Transverse colon (tissue), 4 donors: ENCODE measurements around the gene CDKAL1. TPM values are rescaled to one million over a fixed set of nuclear protein-coding genes. Genes with fewer than 3 reads are reported as not detected.

ENCODE experiments used
- DNase-seq: peaks from one replicate; pipeline ENCODE4 v3.0.0-alpha.2; 2019
- H3K27ac ChIP-seq, 4 donors: fragments of 200-600 bp; sonication (generic); 2 replicates each; pipeline ENCODE4 v1.5.1; 2016 to 2018; ENCODE audit warnings: inconsistent platforms in 4 of 4
- H3K27me3 ChIP-seq: fragments of 200-600 bp; sonication (generic); 2 replicates; pipeline ENCODE4 v1.5.1; 2017; ENCODE audit warnings: inconsistent platforms
- H3K36me3 ChIP-seq, 4 donors: fragments of 200-600 bp; sonication (generic); 2 replicates each; pipeline ENCODE4 v1.5.1; 2017 to 2019; ENCODE audit warnings: inconsistent platforms in 4 of 4
- H3K4me1 ChIP-seq, 4 donors: fragments of 200-600 bp; sonication (generic); 2 replicates each; pipeline ENCODE4 v1.5.1; 2017 to 2020; ENCODE audit warnings: inconsistent platforms in 4 of 4
- H3K4me3 ChIP-seq, 4 donors: fragments of 200-600 bp; sonication (generic); 1 replicate in 1 of 4; 2 replicates in 3 of 4; pipeline versions ENCODE4 v1.5.1 to v1.6.1; 2017 to 2019; ENCODE audit warnings: inconsistent platforms in 4 of 4
- H3K9me3 ChIP-seq, 2 donors: fragments of 200-600 bp; sonication (generic); 2 replicates each; pipeline ENCODE4 v1.5.1; 2017 to 2019; ENCODE audit warnings: inconsistent platforms in 2 of 2
- CTCF ChIP-seq, 5 experiments: fragments of 200-600 bp in 3 of 5; fragments of 450-650 bp in 2 of 5; sonication (generic) in 3 of 5; IDR thresholded peaks; 1 replicate in 2 of 5; 2 replicates in 3 of 5; pipeline ENCODE4 v1.5.1; 2016 to 2017; ENCODE audit warnings: antibody characterized with exemption in 5 of 5, inconsistent platforms in 3 of 5, mild to moderate bottlenecking in 2 of 5, moderate library complexity in 1 of 5
- EP300 ChIP-seq: sonication (generic); formaldehyde crosslinking; IDR thresholded peaks from one replicate; pipeline ENCODE4 v1.6.1; 2017; ENCODE audit warnings: antibody characterized with exemption, low read depth
- POLR2A ChIP-seq: fragments of 450-650 bp; IDR thresholded peaks from one replicate; pipeline ENCODE4 v1.6.1; 2016; ENCODE audit warnings: antibody characterized with exemption, mild to moderate bottlenecking, moderate library complexity
- POLR2AphosphoS5 ChIP-seq, 3 donors: sonication (generic); formaldehyde crosslinking; IDR thresholded peaks; one replicate each; pipeline ENCODE4 v1.6.1; 2016; ENCODE audit warnings: antibody characterized with exemption in 3 of 3
- WGBS, 2 donors: methylation state at CpG; one replicate each; pipeline ENCODE4 v1.1.5; 2018; ENCODE audit warnings: low coverage in 1 of 2; 5-methylcytosine and 5-hydroxymethylcytosine counted together
- in situ Hi-C, 4 donors: fragments of 200-750 bp; cut with MboI; loops; one replicate each; pipeline versions ENCODE4 v1.15.0 to v1.15.1; 2017; ENCODE audit warnings: low sequenced_read_pairs in 3 of 4, low pct_ligation_motif_present in 1 of 4, low pct_unique_long_range_greater_than_20kb in 1 of 4
- intact Hi-C: fragments of 100-400 bp; cut with DNase I; formaldehyde crosslinking; loops from one replicate; pipeline ENCODE4 v1.15.1; 2023; ENCODE audit warnings: low total_unique reads
- total RNA-seq, 4 donors: library from RNA; depleted of rRNA; stranded (reverse); fragments of >200 nt; gene quantifications; one replicate each; pipeline ENCODE4 v1.1.0, GENCODE V29; 2016

The CDKAL1 gene
- total RNA-seq, 4 donors from 2014 or later, result 4.8 to 21.7 (median 12.5) TPM

GRCh38 chr6:20939161-20939775, 405.0 kb downstream of the CDKAL1 start:
- Histone ChIP-seq H3K27me3 (no peaks in the 10 kb centered on the region), H3K9me3 (peaks cover 0 to 3% of the 10 kb centered on the region in 2 donors), H3K4me1 (peaks cover 0 to 17% (median 5%) of the 10 kb centered on the region in 4 donors), H3K4me3 (no peak overlapping the region), H3K36me3 (no peaks in the 10 kb centered on the region), H3K27ac (no peak overlapping the region)
- no peak for DNase-seq
- in situ Hi-C loops, result no loop called here
- intact Hi-C loops, result no loop called here
- no peak for TF ChIP-seq POLR2A
- TF ChIP-seq EP300, result no peak
- TF ChIP-seq POLR2AphosphoS5 (IDR thresholded peaks at IDR 0.05), result no peak
- no peak for TF ChIP-seq CTCF (IDR thresholded peaks at IDR 0.05)

GRCh38 chr6:20943040-20943627, 408.9 kb downstream of the CDKAL1 start:
- Histone ChIP-seq H3K4me3 (no peak overlapping the region), H3K27ac (no peak overlapping the region), H3K36me3 (no peaks in the 10 kb centered on the region), H3K9me3 (peaks cover 0 to 3% of the 10 kb centered on the region in 2 donors), H3K4me1 (peaks cover 0 to 11% (median 5%) of the 10 kb centered on the region in 4 donors), H3K27me3 (no peaks in the 10 kb centered on the region)
- in situ Hi-C loops, result no loop called here
- intact Hi-C loops, result no loop called here
- 76 to 100% methylated on average over 2 of the region's 2 CpGs for WGBS, 2 donors
- no peak for TF ChIP-seq POLR2A
- TF ChIP-seq EP300, result no peak
- TF ChIP-seq CTCF (IDR thresholded peaks at IDR 0.05), result no peak
- TF ChIP-seq POLR2AphosphoS5 (IDR thresholded peaks at IDR 0.05), result no peak
- DNase-seq, result no peak

- Histone ChIP-seq H3K4me1 (peaks cover 0 to 8% (median 4%) of the 10 kb centered on the region in 4 donors), H3K27me3 (no peaks in the 10 kb centered on the region), H3K9me3 (peaks cover 0 to 3% of the 10 kb centered on the region in 2 donors), H3K4me3 (no peak overlapping the region), H3K36me3 (no peaks in the 10 kb centered on the region), H3K27ac (no peak overlapping the region)
- DNase-seq, result no peak
- 100% methylated on average over 1 of the region's 1 CpG for WGBS, 2 donors
- intact Hi-C loops (no loop called here), in situ Hi-C loops (no loop called here)
- TF ChIP-seq POLR2A, result no peak
- no peak for TF ChIP-seq EP300
- TF ChIP-seq POLR2AphosphoS5 (IDR thresholded peaks at IDR 0.05), result no peak
- TF ChIP-seq CTCF (IDR thresholded peaks at IDR 0.05), result no peak
Measured at GRCh38 chr6:20943922-20944321, 409.7 kb downstream of the CDKAL1 start.

- no peak for TF ChIP-seq EP300
- no peak for TF ChIP-seq CTCF (IDR thresholded peaks at IDR 0.05)
- TF ChIP-seq POLR2AphosphoS5 (IDR thresholded peaks at IDR 0.05), result no peak
- no peak for TF ChIP-seq POLR2A
- Histone ChIP-seq H3K27ac (no peak overlapping the region), H3K4me1 (no peaks in the 10 kb centered on the region), H3K9me3 (peaks cover 0 to 3% of the 10 kb centered on the region in 2 donors), H3K4me3 (no peak overlapping the region), H3K27me3 (no peaks in the 10 kb centered on the region), H3K36me3 (no peaks in the 10 kb centered on the region)
- no peak for DNase-seq
- 50 to 68% methylated on average over 1 of the region's 1 CpG for WGBS, 2 donors
- in situ Hi-C loops, result no loop called here
- intact Hi-C loops, result no loop called here
Measured at GRCh38 chr6:20946022-20946421, 411.8 kb downstream of the CDKAL1 start.
